ENCODE results near the gene OPN5.

Gene OPN5

DNA sequence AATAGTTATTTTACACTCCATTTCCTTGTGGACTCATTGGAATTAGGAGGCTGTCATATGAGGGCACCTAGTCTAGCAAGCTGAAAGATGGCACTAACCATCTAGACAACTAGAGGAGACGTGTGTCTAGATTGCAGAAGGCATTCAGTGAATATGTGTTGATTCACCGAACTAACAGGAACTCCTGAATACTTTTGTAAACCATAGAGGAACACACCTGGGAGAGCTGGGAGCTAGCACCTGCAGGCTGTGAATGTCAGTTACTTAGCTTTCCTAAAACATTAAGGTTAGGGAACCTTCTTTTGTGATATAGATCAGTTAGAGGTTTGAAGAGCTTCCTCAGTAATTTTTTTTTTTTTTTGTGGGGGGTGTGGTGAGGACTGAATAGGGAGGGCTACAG is 7.7 kb downstream of the OPN5 start:
- no peak for DNase-seq

GRCh38 chr6:47792216-47792733 is 10.4 kb downstream of the OPN5 start:
- DNase-seq = no peak

- no peak for DNase-seq
These were observed 12.8 kb downstream of the OPN5 start for GRCh38 chr6:47794577-47795135.

DNA sequence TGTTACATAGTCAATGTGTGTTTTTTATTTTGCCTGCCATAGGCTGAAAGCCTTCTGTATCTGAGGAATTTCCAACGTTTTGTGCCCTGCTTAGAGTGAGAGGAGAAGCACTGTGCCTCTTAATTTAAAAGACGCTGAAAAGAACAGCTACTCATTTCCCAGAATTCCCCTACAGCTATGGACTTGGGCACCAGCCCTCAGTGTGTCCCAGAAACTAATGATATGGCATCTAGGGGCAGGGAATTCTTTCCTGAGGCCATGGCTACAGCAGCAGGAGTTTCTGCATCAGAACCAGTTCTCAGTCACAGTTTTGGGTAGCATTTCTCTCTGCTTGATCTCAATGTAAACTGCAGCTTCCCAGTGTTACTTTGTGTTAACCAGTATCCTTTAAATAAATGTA is 20.2 kb downstream of the OPN5 start:
- no peak for DNase-seq

DNA sequence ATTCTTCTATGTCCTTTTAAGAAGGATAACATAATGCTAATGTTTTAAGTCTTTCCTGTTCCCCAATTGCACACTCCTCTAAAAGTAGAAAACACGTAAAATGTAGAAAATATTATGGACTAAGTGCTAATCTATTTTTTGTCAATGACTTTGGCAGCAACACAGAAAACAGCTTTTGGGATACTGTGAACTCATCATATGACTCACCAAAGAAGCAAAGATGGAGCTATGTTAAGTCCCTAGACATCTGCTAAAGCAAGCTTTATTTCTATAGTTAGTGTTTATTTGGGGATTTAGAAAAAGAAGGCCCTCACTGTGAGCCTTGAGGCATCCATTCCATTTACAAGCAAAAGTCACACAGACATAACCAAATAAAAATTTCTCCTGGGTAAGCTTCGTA is 23.0 kb downstream of the OPN5 start:
- DNase-seq = no peak

- DNase-seq = no peak
These were observed 28.0 kb downstream of the OPN5 start for GRCh38 chr6:47809873-47810272.

DNA sequence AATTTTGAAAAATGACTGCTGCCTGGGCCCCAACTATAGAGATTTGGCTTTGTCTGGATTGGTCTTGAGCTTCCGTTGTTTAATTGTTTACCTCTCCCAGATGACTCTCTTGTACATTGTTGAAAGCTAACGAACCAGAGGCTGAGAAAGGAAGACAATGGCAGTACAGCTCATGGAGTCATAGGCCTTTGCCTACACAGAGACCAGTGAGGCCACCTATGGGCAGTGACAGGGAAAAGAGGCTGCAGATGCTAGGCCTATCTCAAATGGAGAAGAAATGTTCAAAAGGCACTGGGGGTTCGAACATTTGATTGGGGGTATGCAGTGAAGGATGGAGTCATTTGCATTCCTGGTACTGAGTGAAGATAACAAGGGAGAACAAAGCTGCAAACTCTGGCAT is 29.1 kb downstream of the OPN5 start:
- no peak for DNase-seq

DNA sequence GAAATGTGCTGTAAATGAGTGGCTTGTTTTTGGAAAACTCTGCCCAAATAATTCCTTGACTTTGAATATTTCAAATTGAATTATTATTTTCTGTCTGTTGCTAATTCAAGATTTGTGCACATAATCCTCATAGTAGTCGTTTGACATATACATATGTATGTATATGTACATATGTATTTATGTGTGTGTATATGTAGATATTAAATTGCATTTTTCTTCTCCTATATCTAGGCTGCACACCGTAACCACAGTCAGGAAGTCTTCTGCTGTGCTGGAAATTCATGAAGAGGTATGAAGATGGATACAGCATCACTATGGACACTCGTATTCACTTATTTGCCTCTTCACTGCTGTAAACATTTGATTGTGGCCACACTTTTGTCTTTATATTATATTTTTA is 29.6 kb downstream of the OPN5 start:
- no peak for DNase-seq

GRCh38 chr6:47817749-47818148 is 35.9 kb downstream of the OPN5 start:
- no peak for DNase-seq

GRCh38 chr6:47819461-47819860 is 37.6 kb downstream of the OPN5 start:
- no peak for DNase-seq

GRCh38 chr6:47822856-47823554 is 41.2 kb downstream of the OPN5 start:
- no peak for DNase-seq

DNA sequence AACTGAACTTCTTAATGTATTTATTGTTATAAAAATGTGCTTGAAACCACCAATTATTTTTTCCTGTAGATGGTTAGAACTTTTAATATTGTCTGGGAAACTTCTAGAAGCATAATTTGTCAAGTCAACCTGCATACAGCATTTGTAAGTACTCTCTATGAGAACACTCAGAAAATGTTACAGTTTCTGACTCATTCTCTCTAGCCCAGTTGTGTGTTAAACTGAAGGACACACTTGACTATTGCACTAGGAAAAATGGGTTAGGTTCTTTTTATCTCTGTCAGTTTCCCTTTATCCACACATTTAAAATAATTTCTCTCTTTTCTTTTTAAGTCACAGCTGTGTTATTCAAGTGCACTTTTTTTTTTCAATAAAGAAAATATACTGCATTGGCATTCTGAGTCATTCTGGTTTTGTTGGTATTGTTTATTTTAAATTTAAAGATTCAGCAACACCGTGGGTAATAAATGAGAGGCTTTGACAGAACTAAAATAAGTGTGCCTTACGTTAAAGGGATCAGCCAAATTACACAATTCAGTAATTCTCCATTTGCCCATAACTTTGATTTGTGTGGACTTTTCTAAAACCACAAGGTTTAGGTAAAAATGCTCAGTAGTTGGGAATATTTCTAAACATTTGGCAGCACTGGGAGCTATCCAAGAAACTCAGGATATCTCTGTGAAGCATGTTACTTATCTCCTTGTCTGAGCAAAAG is 50.7 kb downstream of the OPN5 start:
- no peak for DNase-seq

GRCh38 chr6:47834196-47834595 is 52.4 kb downstream of the OPN5 start:
- no peak for DNase-seq

- DNase-seq = no peak
These were observed 54.2 kb downstream of the OPN5 start for GRCh38 chr6:47836046-47836445.

- no peak for DNase-seq
These were observed 54.8 kb downstream of the OPN5 start for GRCh38 chr6:47836639-47837038.

DNA sequence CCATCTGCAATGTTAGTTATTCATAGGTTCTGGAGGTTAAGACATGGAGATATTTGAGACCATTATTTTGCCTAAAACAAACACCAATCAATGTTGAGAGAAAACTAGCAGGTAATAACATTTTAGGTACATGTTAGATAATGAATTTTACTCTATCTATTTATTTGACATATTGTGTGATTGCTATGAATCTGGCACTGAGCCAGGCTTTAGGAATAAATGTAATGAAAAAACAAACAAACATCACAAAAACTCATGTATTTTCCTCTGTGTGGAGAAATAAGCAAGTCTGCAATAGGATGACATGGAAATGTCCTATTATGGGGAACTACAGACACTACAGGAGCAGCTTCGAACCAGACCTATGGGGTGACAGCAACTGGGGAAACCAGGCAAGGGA is 57.8 kb downstream of the OPN5 start:
- DNase-seq = no peak

- DNase-seq = no peak
These were observed 63.0 kb downstream of the OPN5 start for GRCh38 chr6:47844881-47845280.

GRCh38 chr6:47846752-47847151 is 64.9 kb downstream of the OPN5 start:
- no peak for DNase-seq

DNA sequence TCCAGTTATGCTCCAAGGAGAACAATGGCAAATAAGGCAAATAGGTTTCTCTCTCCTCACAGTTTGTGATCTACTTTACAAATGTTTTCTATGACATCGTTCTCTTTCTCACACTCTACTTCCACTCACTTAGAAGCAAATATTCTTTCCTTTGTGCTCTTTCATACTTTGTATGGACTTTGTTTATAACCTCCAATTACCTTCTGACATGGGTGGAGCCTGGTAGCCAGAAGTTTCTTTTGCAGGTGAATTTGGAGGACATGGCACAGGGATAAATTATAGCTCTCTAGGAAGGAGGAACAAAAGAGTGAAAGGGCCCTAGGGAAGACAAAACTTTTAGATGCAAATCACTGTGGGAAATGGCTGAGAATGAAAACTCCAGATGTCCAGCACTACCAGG is 69.3 kb downstream of the OPN5 start:
- DNase-seq = no peak

- no peak for DNase-seq
These were observed 70.9 kb downstream of the OPN5 start for GRCh38 chr6:47852727-47853126.

DNA sequence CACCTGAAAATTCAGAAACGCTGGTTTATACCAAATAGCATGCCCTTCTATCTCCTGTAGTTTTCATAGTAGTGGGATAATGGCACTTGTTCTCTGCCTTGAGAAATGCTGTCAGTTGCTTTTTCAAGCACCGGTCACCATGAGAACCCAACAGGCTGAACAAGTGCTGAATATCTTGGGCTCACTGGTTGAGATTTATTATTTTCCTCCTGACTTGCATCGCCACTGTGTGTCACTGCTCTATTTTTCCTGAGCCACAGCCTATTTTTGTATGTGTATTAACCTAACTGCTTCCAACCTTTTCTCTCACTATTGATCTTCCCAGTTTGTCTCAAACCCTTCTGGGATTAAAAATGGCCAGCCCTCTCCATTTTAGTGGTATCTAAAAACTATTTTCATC is 71.9 kb downstream of the OPN5 start:
- no peak for DNase-seq

DNA sequence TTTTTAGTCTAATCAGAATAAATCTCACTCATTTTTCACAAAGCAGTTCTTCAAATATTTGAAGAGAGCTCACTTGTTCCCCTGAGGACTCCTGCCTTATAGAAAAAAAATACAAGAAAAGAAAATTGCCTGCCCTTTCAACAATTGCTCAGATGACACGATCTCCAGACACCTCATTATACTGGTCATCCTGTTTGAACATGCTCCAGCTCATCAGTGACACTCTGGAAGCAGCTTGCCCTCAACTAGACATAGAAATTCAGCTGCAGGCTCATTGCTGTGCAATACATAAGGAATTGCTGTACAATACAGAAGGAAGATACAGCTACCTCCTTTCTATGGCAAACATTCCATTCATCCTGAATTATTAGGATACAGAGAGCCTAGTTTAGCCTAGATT is 73.1 kb downstream of the OPN5 start:
- no peak for DNase-seq

DNA sequence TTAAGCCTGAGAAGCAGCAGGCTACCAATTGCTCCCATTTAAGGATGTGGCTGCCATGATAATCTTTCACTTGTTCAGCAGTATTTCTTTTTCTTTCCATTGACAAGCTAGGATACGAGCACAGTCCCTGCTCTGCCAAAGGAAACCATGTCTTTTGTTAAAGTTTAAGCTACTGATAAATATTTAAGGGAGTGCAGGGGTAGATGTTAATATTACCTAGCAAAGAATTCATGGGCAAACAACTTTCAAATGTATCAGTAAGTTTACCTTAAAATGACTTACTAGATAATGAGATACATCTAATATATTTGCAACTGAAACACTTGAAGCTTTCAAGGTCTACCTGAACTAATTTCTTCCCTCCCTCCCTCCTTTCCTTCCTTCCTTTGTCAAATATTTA is 77.3 kb downstream of the OPN5 start:
- no peak for DNase-seq

DNA sequence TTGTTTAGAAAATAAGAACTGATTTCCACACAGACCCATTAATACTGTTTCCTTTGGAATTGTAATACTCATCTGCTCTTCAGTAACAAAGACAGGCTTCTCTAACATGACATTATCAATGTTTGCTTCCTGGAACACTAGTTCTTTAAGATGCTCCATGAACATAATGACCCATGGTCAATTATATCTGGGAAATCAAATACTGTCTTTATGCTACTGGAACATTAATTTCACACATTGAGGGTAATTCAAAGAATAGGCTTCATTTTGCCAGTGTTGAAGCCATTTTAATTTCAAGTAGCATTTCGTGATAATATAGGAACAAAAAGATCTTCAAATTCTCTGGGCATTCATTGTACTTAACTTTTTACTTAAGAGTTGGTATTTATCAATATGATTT is 80.9 kb downstream of the OPN5 start:
- no peak for DNase-seq

Data from activated CD4-positive, alpha-beta T cell treated with anti-CD3 and anti-CD28 coated beads, Interleukin-2, amount 50 U/mL, for 48 hours (primary cell).